B cell (primary cell): Measurements from ENCODE around the gene PRKD2. TPM values are rescaled to one million over a fixed set of nuclear protein-coding genes. Genes with fewer than 3 reads are reported as not detected.

Experiments used
- ATAC-seq: fragments of 200-7000 bp; cut with Tn5 transposase; one replicate; pipeline ENCODE4 v1.10.0; 2021; ENCODE audit warnings: low read depth, mild to moderate bottlenecking, moderate number of reproducible peaks, moderate library complexity
- CTCF ChIA-PET: fragments of 350-600 bp; sonication (Branson Sonifier 250); formaldehyde crosslinking; loops from one replicate; lab custom pipeline; 2021; ENCODE audit warnings: antibody characterized with exemption, inconsistent platforms; lab: Charles Lee
- POLR2A ChIA-PET: fragments of 350-600 bp; sonication (Branson Sonifier 250); formaldehyde crosslinking; loops from one replicate; lab custom pipeline; 2021; ENCODE audit warnings: antibody characterized with exemption; lab: Charles Lee
- DNase-seq: peaks from one replicate; pipeline ENCODE4 v3.0.0; 2013
- H2AFZ ChIP-seq: 2 replicates; pipeline ENCODE4 v1.6.1; 2012; ENCODE audit warnings: mild to moderate bottlenecking, low read depth, low read length; ENCODE audit not compliant: insufficient read depth, poor library complexity, severe bottlenecking
- H3K27ac ChIP-seq, 2 donors: 1 replicate in 1 of 2; 2 replicates in 1 of 2; pipeline ENCODE4 v1.5.1; 2012 to 2013; ENCODE audit warnings: low read length in 2 of 2, mild to moderate bottlenecking in 2 of 2, moderate library complexity in 1 of 2
- H3K27me3 ChIP-seq, 4 experiments: fragments of 200-600 bp in 1 of 4; sonication (generic) in 1 of 4; replicated peaks in 1 of 4; 1 replicate in 2 of 4; 2 replicates in 2 of 4; pipeline versions ENCODE4 v1.6.1 to v1.7.0; 2013 to 2016; ENCODE audit warnings: low read length in 3 of 4, mild to moderate bottlenecking in 2 of 4, mixed read lengths in 1 of 4, moderate library complexity in 1 of 4; ENCODE audit not compliant: insufficient read depth in 4 of 4, control insufficient read depth in 3 of 4; ENCODE audit errors: control extremely low read depth in 1 of 4
- H3K36me3 ChIP-seq, 2 experiments: replicated peaks in 1 of 2; 1 replicate in 1 of 2; 2 replicates in 1 of 2; pipeline versions ENCODE4 v1.6.1 to v1.7.1; 2013; ENCODE audit warnings: low read length in 1 of 2; ENCODE audit not compliant: insufficient read depth in 2 of 2, control insufficient read depth in 1 of 2; ENCODE audit errors: control extremely low read depth in 1 of 2, extremely low read depth in 1 of 2
- H3K4me1 ChIP-seq, 2 donors: fragments of 200-600 bp in 1 of 2; sonication (generic) in 1 of 2; 1 replicate in 1 of 2; 2 replicates in 1 of 2; pipeline versions ENCODE4 v1.5.1 to v1.6.1; 2013 to 2017; ENCODE audit warnings: low read length in 2 of 2; ENCODE audit not compliant: control insufficient read depth in 2 of 2, insufficient read depth in 2 of 2
- H3K4me2 ChIP-seq: replicated peaks from 2 replicates; pipeline ENCODE3; 2012; ENCODE audit warnings: mild to moderate bottlenecking, low read depth, low read length; ENCODE audit not compliant: poor library complexity, severe bottlenecking
- H3K4me3 ChIP-seq, 5 experiments: fragments of 200-600 bp in 1 of 5; sonication (generic) in 1 of 5; 1 replicate in 3 of 5; 2 replicates in 2 of 5; pipeline versions ENCODE4 v1.5.1 to v1.7.0; 2011 to 2016; ENCODE audit warnings: low read length in 4 of 5, mild to moderate bottlenecking in 4 of 5, low read depth in 2 of 5, control low read depth in 1 of 5, moderate library complexity in 1 of 5; ENCODE audit not compliant: insufficient read depth in 1 of 5; ENCODE audit errors: control extremely low read depth in 1 of 5, extremely low read depth in 1 of 5
- H3K79me2 ChIP-seq: fragments of 200-600 bp; sonication (generic); one replicate; pipeline ENCODE4 v1.6.0; 2016; ENCODE audit warnings: low read length; ENCODE audit not compliant: control insufficient read depth, insufficient read depth
- H3K9ac ChIP-seq: fragments of 200-600 bp; sonication (generic); 2 replicates; pipeline ENCODE4 v1.6.1; 2017; ENCODE audit warnings: mild to moderate bottlenecking, low read length, moderate library complexity
- H3K9me3 ChIP-seq, 3 donors: one replicate each; pipeline versions ENCODE4 v1.6.1 to v1.7.1; 2013; ENCODE audit warnings: low read length in 2 of 3; ENCODE audit not compliant: control insufficient read depth in 2 of 3, insufficient read depth in 1 of 3; ENCODE audit errors: control extremely low read depth in 1 of 3
- H4K20me1 ChIP-seq: 2 replicates; pipeline ENCODE4 v1.6.0; 2012; ENCODE audit warnings: mild to moderate bottlenecking, low read length; ENCODE audit not compliant: insufficient read depth, control insufficient read depth, poor library complexity, severe bottlenecking
- H3K27ac Mint-ChIP-seq: one replicate; pipeline ENCODE4 v1.8.0; 2021; ENCODE audit warnings: mixed read lengths
- H3K27me3 Mint-ChIP-seq: one replicate; pipeline ENCODE4 v1.8.0; 2021; ENCODE audit warnings: mixed read lengths
- H3K4me1 Mint-ChIP-seq: one replicate; pipeline ENCODE4 v1.8.0; 2021; ENCODE audit warnings: mixed read lengths
- H3K4me3 Mint-ChIP-seq: one replicate; pipeline ENCODE4 v1.8.0; 2021; ENCODE audit warnings: mixed read lengths
- H3K9me3 Mint-ChIP-seq: one replicate; pipeline ENCODE4 v1.8.0; 2022; ENCODE audit warnings: mixed read lengths; ENCODE audit not compliant: insufficient read depth
- CTCF ChIP-seq: fragments of 200-600 bp; IDR thresholded peaks from one replicate; pipeline ENCODE4 v1.8.0; 2022; ENCODE audit warnings: antibody characterized with exemption, mild to moderate bottlenecking
- EZH2 ChIP-seq: IDR thresholded peaks from 2 replicates; pipeline ENCODE4 v1.6.1; 2012; ENCODE audit warnings: borderline replicate concordance, low read depth, mild to moderate bottlenecking, moderate library complexity, low read length; ENCODE audit not compliant: insufficient read depth, poor library complexity, severe bottlenecking
- WGBS: methylation state at CpG from one replicate; pipeline ENCODE4 v1.1.5; 2013; ENCODE audit warnings: missing lambda C conversion rate; ENCODE audit not compliant: insufficient coverage; 5-methylcytosine and 5-hydroxymethylcytosine counted together
- intact Hi-C: fragments of 100-400 bp; cut with micrococcal nuclease; formaldehyde crosslinking; loops from one replicate; pipeline ENCODE4 v1.10.0; 2022
- polyA plus RNA-seq: library from polyadenylated mRNA; depleted of rRNA; stranded (reverse); fragments of >200 nt; gene quantifications from 2 replicates; pipeline ENCODE4 v1.2.3, GENCODE V29; 2012
- total RNA-seq, 2 donors: library from RNA; stranded (reverse); fragments of 120-200 nt in 1 of 2; gene quantifications; 1 replicate in 1 of 2; 2 replicates in 1 of 2; pipeline versions ENCODE4 v1.2.3 to v1.2.4, GENCODE V29; 2013 to 2022

Gene PRKD2
- total and polyA plus RNA-seq, 2 donors (not counting 1 experiment from before 2014, with no cell fraction given): 192 to 208 TPM

GRCh38 chr19:46723471-46723870 is 6.6 kb upstream of the PRKD2 start:
- WGBS: 93% methylated on average over 6 of the region's 6 CpGs
- Histone ChIP-seq H2AFZ (no peak overlapping the region), H3K27ac (peak overlapping the region; percentile 24 to 61), H4K20me1 (peaks cover 19% of the 10 kb centered on the region), H3K9me3 (no peaks in the 10 kb centered on the region), H3K4me1 (peaks cover 57 to 58% of the 10 kb centered on the region in 2 donors), H3K36me3 (peaks cover 0 to 79% of the 10 kb centered on the region in 2 experiments), H3K4me3 (no peak overlapping the region), H3K9ac (peak overlapping the region; percentile 23), H3K27me3 (no peaks in the 10 kb centered on the region), H3K4me2 (peak overlapping the region; percentile 94), H3K79me2 (peaks cover 67% of the 10 kb centered on the region)
- no peak for DNase-seq
- TF ChIP-seq CTCF: no peak
- TF ChIP-seq EZH2: no peak
- Mint-ChIP-seq H3K9me3 (no peaks in the 10 kb centered on the region), H3K4me1 (peaks cover 57% of the 10 kb centered on the region), H3K4me3 (peak overlapping the region; percentile 34), H3K27ac (peak overlapping the region; percentile 61), H3K27me3 (no peaks in the 10 kb centered on the region)
- intact Hi-C loops: no loop called here
- ATAC-seq: no peak
- ChIA-PET POLR2A (interaction anchor here (0.7 to 1.7 kb wide), 2 partner anchors 9 to 25 kb away, joined by 5 to 6 read pairs; no protein-coding TSS in a partner anchor), CTCF (interaction anchor here (1.1 to 14.9 kb wide), 5 partner anchors 10 to 20 kb away, joined by 3 to 353 read pairs (median 3); no protein-coding TSS in a partner anchor)

DNA sequence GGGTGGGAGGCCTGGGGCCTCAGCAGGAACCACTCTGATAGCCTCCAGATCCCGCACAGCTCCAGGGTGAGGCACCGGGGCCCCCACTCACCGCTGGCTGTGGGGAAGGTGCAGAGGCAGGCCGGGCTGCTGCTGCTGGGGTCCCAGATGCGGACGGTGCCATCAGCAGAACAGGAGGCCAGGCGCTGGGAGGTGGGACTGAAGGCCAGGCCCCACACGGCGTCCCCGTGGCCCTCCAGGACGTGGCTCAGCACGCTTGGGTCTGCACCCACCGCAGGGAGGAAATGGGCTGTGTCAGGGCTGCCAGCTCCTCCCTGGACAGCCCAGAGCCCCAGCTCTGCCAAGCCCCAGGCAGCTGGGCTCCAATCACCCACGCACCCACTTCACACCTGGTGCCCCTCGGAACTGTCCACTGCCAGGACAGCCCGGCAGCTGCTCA is 6.1 kb upstream of the PRKD2 start:
- peaks cover 0 to 75% of the 10 kb centered on the region in 2 experiments for H3K36me3 ChIP-seq

More for the DNA sequence above, 6.1 kb upstream of the PRKD2 start:
- Histone ChIP-seq H3K4me1 (peaks cover 57 to 58% of the 10 kb centered on the region in 2 donors), H3K4me2 (peak overlapping the region; percentile 94), H3K79me2 (peaks cover 63% of the 10 kb centered on the region), H4K20me1 (peaks cover 15% of the 10 kb centered on the region), H3K27me3 (no peaks in the 10 kb centered on the region), H3K9ac (peak overlapping the region; percentile 23), H3K9me3 (no peaks in the 10 kb centered on the region), H3K27ac (peak overlapping the region; percentile 24 to 61), H3K4me3 (peak overlapping the region in 2 of 5 experiments; percentile 37), H2AFZ (peak overlapping the region; percentile 40)
- H3K27me3 Mint-ChIP-seq: no peaks in the 10 kb centered on the region
- intact Hi-C loops: no loop called here
- POLR2A ChIA-PET: interaction anchor here (0.6 to 1.7 kb wide), 3 partner anchors 9 to 1043 kb away, joined by 4 to 6 read pairs (median 6); no protein-coding TSS in a partner anchor
- ATAC-seq: no peak
- DNase-seq: no peak
- peaks cover 59% of the 10 kb centered on the region for H3K4me1 Mint-ChIP-seq
- H3K4me3 Mint-ChIP-seq: peak overlapping the region; percentile 50
- TF ChIP-seq EZH2 (no peak), CTCF (no peak)
- H3K9me3 Mint-ChIP-seq: no peaks in the 10 kb centered on the region
- CTCF ChIA-PET: interaction anchor here (1.1 to 14.9 kb wide), 5 partner anchors 10 to 20 kb away, joined by 3 to 353 read pairs (median 3); no protein-coding TSS in a partner anchor
- WGBS: 42% methylated on average over 16 of the region's 16 CpGs
- peak overlapping the region; percentile 61 for H3K27ac Mint-ChIP-seq
